ENCODE results near the gene ITPR1.

DNA sequence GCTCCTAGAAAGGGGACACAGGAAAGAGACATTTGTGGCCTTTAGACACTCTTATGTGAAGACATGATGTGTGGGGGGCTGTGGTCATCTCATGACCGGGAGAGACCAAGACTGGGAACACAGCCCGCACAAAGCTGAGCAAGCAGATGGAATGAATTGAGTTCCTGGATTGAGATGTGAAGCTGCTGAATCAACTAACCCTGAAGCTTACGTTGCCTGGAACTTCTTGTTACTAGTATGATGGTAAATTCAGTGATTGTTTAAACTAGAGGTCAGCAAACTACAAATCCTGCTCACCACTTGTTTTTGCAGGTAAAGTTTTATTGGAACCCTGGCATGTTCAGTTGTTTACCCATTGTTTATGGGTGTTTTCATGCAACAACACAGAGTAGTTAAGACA lies 402.7 kb downstream of the ITPR1 start:
- TF ChIP-seq EZH2phosphoT487 (IDR thresholded peaks at IDR 0.05; ENCODE audit: borderline replicate concordance): no peak
- TF ChIP-seq, protein P1, sequence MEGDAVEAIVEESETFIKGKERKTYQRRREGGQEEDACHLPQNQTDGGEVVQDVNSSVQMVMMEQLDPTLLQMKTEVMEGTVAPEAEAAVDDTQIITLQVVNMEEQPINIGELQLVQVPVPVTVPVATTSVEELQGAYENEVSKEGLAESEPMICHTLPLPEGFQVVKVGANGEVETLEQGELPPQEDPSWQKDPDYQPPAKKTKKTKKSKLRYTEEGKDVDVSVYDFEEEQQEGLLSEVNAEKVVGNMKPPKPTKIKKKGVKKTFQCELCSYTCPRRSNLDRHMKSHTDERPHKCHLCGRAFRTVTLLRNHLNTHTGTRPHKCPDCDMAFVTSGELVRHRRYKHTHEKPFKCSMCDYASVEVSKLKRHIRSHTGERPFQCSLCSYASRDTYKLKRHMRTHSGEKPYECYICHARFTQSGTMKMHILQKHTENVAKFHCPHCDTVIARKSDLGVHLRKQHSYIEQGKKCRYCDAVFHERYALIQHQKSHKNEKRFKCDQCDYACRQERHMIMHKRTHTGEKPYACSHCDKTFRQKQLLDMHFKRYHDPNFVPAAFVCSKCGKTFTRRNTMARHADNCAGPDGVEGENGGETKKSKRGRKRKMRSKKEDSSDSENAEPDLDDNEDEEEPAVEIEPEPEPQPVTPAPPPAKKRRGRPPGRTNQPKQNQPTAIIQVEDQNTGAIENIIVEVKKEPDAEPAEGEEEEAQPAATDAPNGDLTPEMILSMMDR (conservative IDR thresholded peaks at IDR 0.05; ENCODE audit: low read length): no peak

Data from Loucy (cell line).